ENCODE results near the gene C10orf88. TPM values are rescaled to one million over a fixed set of nuclear protein-coding genes. Genes with fewer than 3 reads are reported as not detected.

The C10orf88 gene
- total RNA-seq, 3 donors from 2014 or later (not counting 1 experiment from before 2014, with no cell fraction given), result 6.1 to 8.5 (median 7.2) TPM

GRCh38 chr10:122995936-122996335 lies 41.9 kb upstream of the C10orf88 start:
- H3K4me3 ChIP-seq (ENCODE audit: low read length), result no peak overlapping the region
- Mint-ChIP-seq H3K4me1 (peaks cover 26% of the 10 kb centered on the region in 2 donors), H3K27me3 (ENCODE audit: low read depth in 2 of 2) (no peaks in the 10 kb centered on the region), H3K9me3 (no peaks in the 10 kb centered on the region), H3K36me3 (no peaks in the 10 kb centered on the region), H3K27ac (peak overlapping the region in 1 of 2 donors; percentile 18), H3K4me3 (no peak overlapping the region)
- no peak for TF ChIP-seq CTCF (IDR thresholded peaks at IDR 0.05)
- intact Hi-C loops (cut with micrococcal nuclease), result no loop called here
- H3K27ac ChIP-seq (ENCODE audit: low read length), result no peak overlapping the region
- DNase-seq (no peak), ATAC-seq (no peak)
- no peaks in the 10 kb centered on the region for H3K27me3 ChIP-seq (ENCODE audit: control insufficient read depth, insufficient read depth, low read length)
- 97% methylated on average over 3 of the region's 4 CpGs for WGBS (ENCODE audit: insufficient coverage)
- peaks cover 52% of the 10 kb centered on the region for H3K36me3 ChIP-seq (ENCODE audit: control insufficient read depth, insufficient read depth, low read length)
- H3K9me3 ChIP-seq (ENCODE audit: control insufficient read depth, insufficient read depth, low read length), result no peaks in the 10 kb centered on the region
- no peaks in the 10 kb centered on the region for H3K4me1 ChIP-seq (ENCODE audit: control insufficient read depth, insufficient read depth, low read length)

- H3K4me1 Mint-ChIP-seq, result peaks cover 6 to 9% of the 10 kb centered on the region in 2 donors
- ATAC-seq, result no peak
- WGBS (ENCODE audit: insufficient coverage), result 98% methylated on average over 6 of the region's 6 CpGs
- no peak overlapping the region for H3K4me3 Mint-ChIP-seq
- H3K27ac Mint-ChIP-seq, result no peak overlapping the region
- no peak overlapping the region for H3K27ac ChIP-seq (ENCODE audit: low read length)
- no peaks in the 10 kb centered on the region for H3K36me3 Mint-ChIP-seq
- no peak for DNase-seq
- H3K27me3 ChIP-seq (ENCODE audit: control insufficient read depth, insufficient read depth, low read length), result no peaks in the 10 kb centered on the region
- H3K4me3 ChIP-seq (ENCODE audit: low read length), result no peak overlapping the region
- intact Hi-C loops (cut with micrococcal nuclease), result no loop called here
- no peaks in the 10 kb centered on the region for H3K9me3 ChIP-seq (ENCODE audit: control insufficient read depth, insufficient read depth, low read length)
- H3K4me1 ChIP-seq (ENCODE audit: control insufficient read depth, insufficient read depth, low read length), result no peaks in the 10 kb centered on the region
- peaks cover 54% of the 10 kb centered on the region for H3K36me3 ChIP-seq (ENCODE audit: control insufficient read depth, insufficient read depth, low read length)
- H3K27me3 Mint-ChIP-seq (ENCODE audit: low read depth in 2 of 2), result no peaks in the 10 kb centered on the region
- TF ChIP-seq CTCF (IDR thresholded peaks at IDR 0.05), result no peak
- H3K9me3 Mint-ChIP-seq, result no peaks in the 10 kb centered on the region
Measured at GRCh38 chr10:122993797-122994336, 39.8 kb upstream of the C10orf88 start.

- Mint-ChIP-seq H3K36me3 (peaks cover under 1% of the 10 kb centered on the region), H3K4me1 (no peaks in the 10 kb centered on the region), H3K4me3 (no peak overlapping the region), H3K9me3 (no peaks in the 10 kb centered on the region), H3K27ac (no peak overlapping the region), H3K27me3 (ENCODE audit: low read depth in 2 of 2) (no peaks in the 10 kb centered on the region)
- H3K27me3 ChIP-seq (ENCODE audit: control insufficient read depth, insufficient read depth, low read length), result no peaks in the 10 kb centered on the region
- no peak overlapping the region for H3K27ac ChIP-seq (ENCODE audit: low read length)
- intact Hi-C loops (cut with micrococcal nuclease), result no loop called here
- H3K4me3 ChIP-seq (ENCODE audit: low read length), result no peak overlapping the region
- no CpG with 5 or more reads among the region's 1 CpG for WGBS (ENCODE audit: insufficient coverage)
- peaks cover 46% of the 10 kb centered on the region for H3K36me3 ChIP-seq (ENCODE audit: control insufficient read depth, insufficient read depth, low read length)
- no peak for TF ChIP-seq CTCF (IDR thresholded peaks at IDR 0.05)
- no peak for DNase-seq
- no peak for ATAC-seq
- no peaks in the 10 kb centered on the region for H3K4me1 ChIP-seq (ENCODE audit: control insufficient read depth, insufficient read depth, low read length)
- no peaks in the 10 kb centered on the region for H3K9me3 ChIP-seq (ENCODE audit: control insufficient read depth, insufficient read depth, low read length)
Measured at GRCh38 chr10:122992031-122992585, 38.1 kb upstream of the C10orf88 start.

GRCh38 chr10:122990278-122990677 lies 36.3 kb upstream of the C10orf88 start:
- ATAC-seq, result no peak
- H3K9me3 Mint-ChIP-seq, result no peaks in the 10 kb centered on the region
- Histone ChIP-seq H3K36me3 (ENCODE audit: control insufficient read depth, insufficient read depth, low read length) (peaks cover 33% of the 10 kb centered on the region), H3K4me1 (ENCODE audit: control insufficient read depth, insufficient read depth, low read length) (no peaks in the 10 kb centered on the region), H3K27me3 (ENCODE audit: control insufficient read depth, insufficient read depth, low read length) (no peaks in the 10 kb centered on the region), H3K27ac (ENCODE audit: low read length) (no peak overlapping the region), H3K4me3 (ENCODE audit: low read length) (no peak overlapping the region), H3K9me3 (ENCODE audit: control insufficient read depth, insufficient read depth, low read length) (no peaks in the 10 kb centered on the region)
- intact Hi-C loops (cut with micrococcal nuclease), result no loop called here
- H3K36me3 Mint-ChIP-seq, result peaks cover 5% of the 10 kb centered on the region
- H3K27ac Mint-ChIP-seq, result peak overlapping the region; percentile 10 to 49
- DNase-seq, result no peak
- H3K4me3 Mint-ChIP-seq, result no peak overlapping the region
- no peaks in the 10 kb centered on the region for H3K27me3 Mint-ChIP-seq (ENCODE audit: low read depth in 2 of 2)
- no peak for TF ChIP-seq CTCF (IDR thresholded peaks at IDR 0.05)
- WGBS (ENCODE audit: insufficient coverage), result 87% methylated on average over 4 of the region's 5 CpGs
- H3K4me1 Mint-ChIP-seq, result no peaks in the 10 kb centered on the region
